Activated naive CD8-positive, alpha-beta T cell treated with anti-CD3 and anti-CD28 coated beads, Interleukin-2, amount 50 U/mL, for 24 hours (primary cell): ENCODE measurements around the gene ADAMTS7.
A peak's percentile ranks its signal among the peaks of the same experiment; 100 is the strongest.
"Not testable (repeated sequence)": the region's sequence is repeated elsewhere in the genome, so short reads cannot be mapped to it uniquely, and the experiment has no call there.

Experiments used
- ATAC-seq: fragments of 150-1000 bp; cut with Tn5 transposase; one replicate; pipeline ENCODE4 v1.10.0; 2021
- DNase-seq: peaks from one replicate; pipeline ENCODE4 v3.0.0; 2021
- H3K27ac Mint-ChIP-seq: one replicate; pipeline ENCODE4 v1.8.0; 2021; ENCODE audit warnings: mild to moderate bottlenecking, mixed read lengths
- H3K27me3 Mint-ChIP-seq: one replicate; pipeline ENCODE4 v1.8.0; 2021; ENCODE audit warnings: mixed read lengths
- H3K36me3 Mint-ChIP-seq: one replicate; pipeline ENCODE4 v1.8.0; 2021; ENCODE audit warnings: low read depth, mixed read lengths
- H3K4me1 Mint-ChIP-seq: one replicate; pipeline ENCODE4 v1.8.0; 2021; ENCODE audit warnings: mixed read lengths
- H3K4me3 Mint-ChIP-seq: one replicate; pipeline ENCODE4 v1.8.0; 2021; ENCODE audit warnings: mild to moderate bottlenecking, moderate library complexity, mixed read lengths
- H3K9me3 Mint-ChIP-seq: one replicate; pipeline ENCODE4 v1.8.0; 2021; ENCODE audit warnings: mixed read lengths

The ADAMTS7 gene

GRCh38 chr15:78749831-78750230 is 61.4 kb downstream of the ADAMTS7 start:
- no peaks in the 10 kb centered on the region for H3K9me3 Mint-ChIP-seq
- H3K27me3 Mint-ChIP-seq = no peaks in the 10 kb centered on the region
- no peak overlapping the region for H3K4me3 Mint-ChIP-seq
- H3K36me3 Mint-ChIP-seq = no peaks in the 10 kb centered on the region
- ATAC-seq (no peak), DNase-seq (no peak)
- H3K27ac Mint-ChIP-seq = no peak overlapping the region
- H3K4me1 Mint-ChIP-seq = peaks cover 5% of the 10 kb centered on the region

GRCh38 chr15:78747877-78748276 is 63.4 kb downstream of the ADAMTS7 start:
- not testable (repeated sequence) for ATAC-seq, H3K36me3 Mint-ChIP-seq, DNase-seq, H3K4me1 Mint-ChIP-seq, H3K27ac Mint-ChIP-seq, H3K27me3 Mint-ChIP-seq, H3K4me3 Mint-ChIP-seq, H3K9me3 Mint-ChIP-seq

- not testable (repeated sequence) for H3K27me3 Mint-ChIP-seq, H3K4me3 Mint-ChIP-seq, H3K4me1 Mint-ChIP-seq, ATAC-seq, H3K36me3 Mint-ChIP-seq, H3K9me3 Mint-ChIP-seq, DNase-seq, H3K27ac Mint-ChIP-seq
Measured at GRCh38 chr15:78741674-78742073, 69.6 kb downstream of the ADAMTS7 start.

GRCh38 chr15:78740904-78741274 is 70.4 kb downstream of the ADAMTS7 start:
- peaks cover 5% of the 10 kb centered on the region for H3K27me3 Mint-ChIP-seq
- H3K4me1 Mint-ChIP-seq = peaks cover 1% of the 10 kb centered on the region
- H3K36me3 Mint-ChIP-seq = no peaks in the 10 kb centered on the region
- ATAC-seq (no peak), DNase-seq (no peak)
- no peaks in the 10 kb centered on the region for H3K9me3 Mint-ChIP-seq
- no peak overlapping the region for H3K27ac Mint-ChIP-seq
- H3K4me3 Mint-ChIP-seq = no peak overlapping the region

GRCh38 chr15:78739996-78740903 is 71.0 kb downstream of the ADAMTS7 start:
- H3K27me3 Mint-ChIP-seq = peaks cover 5% of the 10 kb centered on the region
- DNase-seq = peak; percentile 75
- no peaks in the 10 kb centered on the region for H3K9me3 Mint-ChIP-seq
- no peaks in the 10 kb centered on the region for H3K36me3 Mint-ChIP-seq
- peak; percentile 70 for ATAC-seq
- H3K27ac Mint-ChIP-seq = no peak overlapping the region
- H3K4me1 Mint-ChIP-seq = peaks cover 1% of the 10 kb centered on the region
- no peak overlapping the region for H3K4me3 Mint-ChIP-seq

- Mint-ChIP-seq H3K9me3 (no peaks in the 10 kb centered on the region), H3K36me3 (no peaks in the 10 kb centered on the region), H3K27ac (no peak overlapping the region), H3K4me3 (no peak overlapping the region), H3K4me1 (peaks cover 1% of the 10 kb centered on the region), H3K27me3 (peaks cover 6% of the 10 kb centered on the region)
- no peak for ATAC-seq
- DNase-seq = no peak
Measured at GRCh38 chr15:78739206-78739605, 72.1 kb downstream of the ADAMTS7 start.

GRCh38 chr15:78737931-78738558 is 73.2 kb downstream of the ADAMTS7 start:
- peaks cover 10% of the 10 kb centered on the region for H3K27me3 Mint-ChIP-seq
- not testable (repeated sequence) for H3K9me3 Mint-ChIP-seq, H3K27ac Mint-ChIP-seq, H3K4me1 Mint-ChIP-seq, H3K4me3 Mint-ChIP-seq, H3K36me3 Mint-ChIP-seq
- DNase-seq (peak; percentile 62), ATAC-seq (peak; percentile 63)

- H3K4me1 Mint-ChIP-seq = peaks cover 1% of the 10 kb centered on the region
- no peak overlapping the region for H3K27ac Mint-ChIP-seq
- no peaks in the 10 kb centered on the region for H3K36me3 Mint-ChIP-seq
- H3K4me3 Mint-ChIP-seq = no peak overlapping the region
- DNase-seq (no peak), ATAC-seq (no peak)
- no peaks in the 10 kb centered on the region for H3K9me3 Mint-ChIP-seq
- H3K27me3 Mint-ChIP-seq = peaks cover 10% of the 10 kb centered on the region
Measured at GRCh38 chr15:78737187-78737820, 74.0 kb downstream of the ADAMTS7 start.

- H3K4me3 Mint-ChIP-seq, H3K9me3 Mint-ChIP-seq, H3K36me3 Mint-ChIP-seq, ATAC-seq, H3K27ac Mint-ChIP-seq, H3K4me1 Mint-ChIP-seq, DNase-seq, H3K27me3 Mint-ChIP-seq: not testable (repeated sequence)
Measured at GRCh38 chr15:78736286-78736685, 75.0 kb downstream of the ADAMTS7 start.

- H3K4me1 Mint-ChIP-seq = peaks cover 1% of the 10 kb centered on the region
- H3K27me3 Mint-ChIP-seq = peaks cover 9% of the 10 kb centered on the region
- no peaks in the 10 kb centered on the region for H3K9me3 Mint-ChIP-seq
- H3K36me3 Mint-ChIP-seq = no peaks in the 10 kb centered on the region
- no peak for ATAC-seq
- no peak overlapping the region for H3K27ac Mint-ChIP-seq
- no peak for DNase-seq
- no peak overlapping the region for H3K4me3 Mint-ChIP-seq
Measured at GRCh38 chr15:78734451-78735064, 76.7 kb downstream of the ADAMTS7 start.

GRCh38 chr15:78732634-78733033 is 78.6 kb downstream of the ADAMTS7 start:
- Mint-ChIP-seq H3K27ac (no peak overlapping the region), H3K27me3 (peaks cover 6% of the 10 kb centered on the region), H3K36me3 (no peaks in the 10 kb centered on the region), H3K9me3 (no peaks in the 10 kb centered on the region), H3K4me3 (no peak overlapping the region), H3K4me1 (no peaks in the 10 kb centered on the region)
- no peak for DNase-seq
- no peak for ATAC-seq

- Mint-ChIP-seq H3K36me3 (no peaks in the 10 kb centered on the region), H3K9me3 (no peaks in the 10 kb centered on the region), H3K4me1 (no peaks in the 10 kb centered on the region), H3K27me3 (peaks cover 6% of the 10 kb centered on the region), H3K27ac (no peak overlapping the region), H3K4me3 (no peak overlapping the region)
- DNase-seq = no peak
- no peak for ATAC-seq
Measured at GRCh38 chr15:78730955-78731354, 80.3 kb downstream of the ADAMTS7 start.

- H3K27me3 Mint-ChIP-seq, DNase-seq, H3K4me3 Mint-ChIP-seq, H3K36me3 Mint-ChIP-seq, H3K4me1 Mint-ChIP-seq, H3K27ac Mint-ChIP-seq, ATAC-seq, H3K9me3 Mint-ChIP-seq: not testable (repeated sequence)
Measured at GRCh38 chr15:78728427-78728826, 82.8 kb downstream of the ADAMTS7 start.

GRCh38 chr15:78727561-78727960 is 83.7 kb downstream of the ADAMTS7 start:
- H3K36me3 Mint-ChIP-seq = no peaks in the 10 kb centered on the region
- H3K27ac Mint-ChIP-seq = no peak overlapping the region
- ATAC-seq (no peak), DNase-seq (no peak)
- no peaks in the 10 kb centered on the region for H3K4me1 Mint-ChIP-seq
- no peak overlapping the region for H3K4me3 Mint-ChIP-seq
- H3K9me3 Mint-ChIP-seq = no peaks in the 10 kb centered on the region
- H3K27me3 Mint-ChIP-seq = no peaks in the 10 kb centered on the region
